C1 segment of cervical spinal cord (tissue), 14 donors: ENCODE results near the gene BCAT1.

Experiments
- DNase-seq, 14 donors: peaks; one replicate each; lab custom pipeline; 2025; lab: John Stamatoyannopoulos, UW

BCAT1 gene

GRCh38 chr12:24769682-24770081, 179.2 kb downstream of the BCAT1 start:
- DNase-seq, result no peak

GRCh38 chr12:24768415-24768814, 180.5 kb downstream of the BCAT1 start:
- no peak for DNase-seq

GRCh38 chr12:24767016-24767415, 181.9 kb downstream of the BCAT1 start:
- DNase-seq, result no peak

GRCh38 chr12:24764712-24765111, 184.2 kb downstream of the BCAT1 start:
- no peak for DNase-seq

- DNase-seq, result no peak
These were observed 188.1 kb downstream of the BCAT1 start for GRCh38 chr12:24760606-24761378.

GRCh38 chr12:24760162-24760561, 188.7 kb downstream of the BCAT1 start:
- peak in 2 of 14 donors; percentile 3 to 4 for DNase-seq
